SKM-1 (cell line): ENCODE data around the gene NECTIN1.

Experiments
- DNase-seq: peaks from one replicate; lab custom pipeline; 2025; ENCODE audit not compliant: unreplicated experiment; lab: John Stamatoyannopoulos, UW

NECTIN1 gene

DNA sequence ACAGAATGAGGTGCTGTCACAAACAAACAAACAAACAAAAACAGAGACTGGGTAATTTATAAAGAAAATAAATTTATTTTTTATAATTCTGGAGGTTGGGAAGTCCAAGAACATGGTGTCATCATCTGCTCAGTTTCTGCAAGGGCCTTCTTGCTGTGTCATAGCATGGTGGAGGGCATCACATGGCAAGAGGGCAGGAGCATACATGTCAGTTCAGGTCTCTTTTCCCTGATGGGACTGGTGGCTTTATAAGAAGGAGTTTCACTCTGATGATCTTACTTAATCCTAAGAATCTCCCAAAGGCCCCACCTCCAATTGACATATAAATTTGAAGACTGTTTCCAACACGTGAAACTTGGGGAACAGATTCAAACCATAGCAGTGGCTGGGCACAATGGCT, 135.7 kb downstream of the NECTIN1 start:
- DNase-seq: no peak

DNA sequence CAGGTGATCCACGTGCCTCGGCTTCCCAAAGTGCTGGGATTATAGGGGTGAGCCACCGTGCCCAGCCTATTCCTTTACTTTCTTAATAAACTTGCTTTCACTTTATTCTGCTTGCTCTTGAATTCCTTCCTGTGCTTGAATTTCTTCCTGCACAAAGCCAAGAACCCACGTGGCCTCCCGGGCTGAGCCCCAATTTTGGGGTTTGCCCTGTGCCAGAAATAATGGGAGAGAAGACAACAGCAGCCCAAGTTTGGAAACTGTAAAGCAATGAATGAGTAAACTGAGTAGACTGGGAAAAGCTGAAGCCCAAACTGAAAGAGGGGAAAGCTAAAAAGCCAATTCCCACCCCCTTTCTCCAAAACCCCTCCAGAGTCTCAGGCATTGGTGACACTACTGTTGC, 136.4 kb downstream of the NECTIN1 start:
- DNase-seq: no peak

DNA sequence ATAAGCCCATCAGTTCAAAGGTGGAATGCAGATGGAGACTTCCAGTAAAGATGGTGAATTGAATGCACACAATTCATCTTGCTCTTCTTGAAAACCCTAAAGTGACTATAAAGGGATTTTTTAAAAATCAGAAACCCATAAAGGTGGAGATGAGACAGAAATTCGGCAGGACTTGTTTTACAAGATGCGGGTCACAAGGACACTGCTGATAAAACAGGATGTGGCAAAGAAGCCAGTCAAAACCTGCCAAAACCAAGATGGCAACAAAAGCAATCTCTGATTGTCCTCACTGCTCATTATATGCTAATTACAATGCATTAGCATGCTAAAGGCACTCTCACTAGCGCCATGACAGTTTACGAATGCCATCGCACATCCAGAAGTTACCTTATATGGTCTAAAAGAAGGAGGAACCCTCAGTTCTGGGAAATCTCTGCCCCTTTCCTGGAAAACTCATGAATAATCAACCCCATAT, 137.1 kb downstream of the NECTIN1 start:
- no peak for DNase-seq

DNA sequence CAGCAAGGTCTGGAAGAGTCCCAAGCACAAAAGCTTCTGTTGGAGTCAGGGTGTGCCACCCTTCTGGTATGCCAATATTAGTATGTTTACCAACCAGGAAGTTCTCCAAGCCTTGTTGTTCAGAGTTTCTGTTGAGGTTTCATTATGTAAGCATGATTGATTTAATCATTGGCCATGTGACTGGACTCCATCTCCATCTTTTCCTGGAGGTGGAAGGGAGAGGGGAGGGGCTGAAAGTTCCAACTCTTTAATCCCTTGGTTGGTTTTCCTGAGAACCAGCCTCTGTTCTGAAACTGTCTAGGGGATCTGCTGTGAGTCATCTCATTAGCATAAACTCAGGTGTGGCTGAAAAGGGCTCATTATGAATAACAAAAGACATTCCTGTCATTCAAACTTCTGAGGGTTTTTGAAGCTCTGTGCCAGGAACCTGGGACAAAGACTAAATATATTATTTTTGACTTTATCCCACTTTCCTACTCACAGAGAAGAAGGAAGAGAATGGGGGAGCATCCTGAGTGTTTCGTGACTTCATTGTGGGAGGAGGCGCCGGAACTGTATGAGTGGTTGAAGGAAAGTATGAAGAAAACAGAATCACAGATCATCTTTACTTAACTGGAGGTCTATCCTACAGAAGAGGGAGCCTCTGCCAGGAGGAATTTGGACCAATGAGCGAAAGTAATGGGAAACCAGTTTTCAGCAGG, 138.2 kb downstream of the NECTIN1 start:
- no peak for DNase-seq

DNA sequence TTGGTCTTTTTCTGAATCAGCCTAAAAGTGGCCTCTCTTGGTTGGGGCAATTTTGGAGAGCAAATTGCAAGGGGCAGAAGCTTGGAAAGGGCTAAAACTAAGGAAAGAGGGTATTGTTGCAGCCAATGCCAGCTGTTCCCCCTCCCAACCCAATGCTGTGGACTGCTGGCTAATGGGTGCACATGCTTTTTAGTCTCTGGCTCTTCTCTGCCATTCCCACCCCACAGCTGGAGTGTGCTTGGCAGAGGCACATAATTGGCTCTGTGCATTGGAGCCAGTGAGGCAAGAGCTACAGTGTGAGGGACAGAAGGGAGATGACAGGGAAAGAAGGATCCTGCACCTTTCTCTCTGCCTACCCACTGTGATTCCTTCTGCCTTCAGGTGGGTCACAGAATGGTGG, 140.0 kb downstream of the NECTIN1 start:
- no peak for DNase-seq
